Measurements from ENCODE around the gene ZFP1.

DNA sequence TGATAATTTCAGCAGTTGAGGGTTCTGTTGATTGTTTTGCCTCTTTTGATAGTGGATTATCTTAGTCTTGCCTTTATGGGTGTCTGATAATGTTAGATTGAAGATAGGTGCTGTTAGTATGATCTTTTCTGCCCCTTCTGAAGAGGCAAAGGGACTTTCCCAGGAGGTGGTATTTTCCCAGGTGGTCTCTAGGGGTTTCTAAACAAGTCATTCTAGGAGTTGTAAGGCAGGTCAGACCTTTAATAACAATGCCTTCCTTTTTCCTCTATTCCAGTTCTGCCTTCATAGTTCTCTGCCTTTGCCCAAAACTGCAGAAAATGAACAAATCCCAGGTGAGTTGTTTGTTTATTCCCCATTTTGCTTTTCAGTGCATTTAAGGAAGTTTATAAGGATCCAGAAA, 4.3 kb downstream of the ZFP1 start:
- TF ChIP-seq, protein P1, sequence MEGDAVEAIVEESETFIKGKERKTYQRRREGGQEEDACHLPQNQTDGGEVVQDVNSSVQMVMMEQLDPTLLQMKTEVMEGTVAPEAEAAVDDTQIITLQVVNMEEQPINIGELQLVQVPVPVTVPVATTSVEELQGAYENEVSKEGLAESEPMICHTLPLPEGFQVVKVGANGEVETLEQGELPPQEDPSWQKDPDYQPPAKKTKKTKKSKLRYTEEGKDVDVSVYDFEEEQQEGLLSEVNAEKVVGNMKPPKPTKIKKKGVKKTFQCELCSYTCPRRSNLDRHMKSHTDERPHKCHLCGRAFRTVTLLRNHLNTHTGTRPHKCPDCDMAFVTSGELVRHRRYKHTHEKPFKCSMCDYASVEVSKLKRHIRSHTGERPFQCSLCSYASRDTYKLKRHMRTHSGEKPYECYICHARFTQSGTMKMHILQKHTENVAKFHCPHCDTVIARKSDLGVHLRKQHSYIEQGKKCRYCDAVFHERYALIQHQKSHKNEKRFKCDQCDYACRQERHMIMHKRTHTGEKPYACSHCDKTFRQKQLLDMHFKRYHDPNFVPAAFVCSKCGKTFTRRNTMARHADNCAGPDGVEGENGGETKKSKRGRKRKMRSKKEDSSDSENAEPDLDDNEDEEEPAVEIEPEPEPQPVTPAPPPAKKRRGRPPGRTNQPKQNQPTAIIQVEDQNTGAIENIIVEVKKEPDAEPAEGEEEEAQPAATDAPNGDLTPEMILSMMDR (IDR thresholded peaks at IDR 0.05 in 2 of 3, conservative IDR thresholded peaks at IDR 0.05 in 1 of 3; ENCODE audit: insufficient read depth in 2 of 3, low read depth in 1 of 3, low read length in 3 of 3): no peak
- TF ChIP-seq FIP1L1 (IDR thresholded peaks at IDR 0.05; ENCODE audit: low read depth, low read length, poor library complexity, severe bottlenecking) (no peak), CREM (IDR thresholded peaks at IDR 0.05; ENCODE audit: low read depth) (no peak), SIX5 (IDR thresholded peaks at IDR 0.05; ENCODE audit: borderline replicate concordance in 1 of 2, insufficient read depth in 1 of 2, low read depth in 1 of 2, low read length in 2 of 2) (no peak), DNMT1 (IDR thresholded peaks at IDR 0.05) (no peak), BDP1 (IDR thresholded peaks at IDR 0.05; ENCODE audit: insufficient read depth, insufficient read length) (no peak), POLR2A (conservative IDR thresholded peaks at IDR 0.05) (no peak)
- TF ChIP-seq, protein P2, sequence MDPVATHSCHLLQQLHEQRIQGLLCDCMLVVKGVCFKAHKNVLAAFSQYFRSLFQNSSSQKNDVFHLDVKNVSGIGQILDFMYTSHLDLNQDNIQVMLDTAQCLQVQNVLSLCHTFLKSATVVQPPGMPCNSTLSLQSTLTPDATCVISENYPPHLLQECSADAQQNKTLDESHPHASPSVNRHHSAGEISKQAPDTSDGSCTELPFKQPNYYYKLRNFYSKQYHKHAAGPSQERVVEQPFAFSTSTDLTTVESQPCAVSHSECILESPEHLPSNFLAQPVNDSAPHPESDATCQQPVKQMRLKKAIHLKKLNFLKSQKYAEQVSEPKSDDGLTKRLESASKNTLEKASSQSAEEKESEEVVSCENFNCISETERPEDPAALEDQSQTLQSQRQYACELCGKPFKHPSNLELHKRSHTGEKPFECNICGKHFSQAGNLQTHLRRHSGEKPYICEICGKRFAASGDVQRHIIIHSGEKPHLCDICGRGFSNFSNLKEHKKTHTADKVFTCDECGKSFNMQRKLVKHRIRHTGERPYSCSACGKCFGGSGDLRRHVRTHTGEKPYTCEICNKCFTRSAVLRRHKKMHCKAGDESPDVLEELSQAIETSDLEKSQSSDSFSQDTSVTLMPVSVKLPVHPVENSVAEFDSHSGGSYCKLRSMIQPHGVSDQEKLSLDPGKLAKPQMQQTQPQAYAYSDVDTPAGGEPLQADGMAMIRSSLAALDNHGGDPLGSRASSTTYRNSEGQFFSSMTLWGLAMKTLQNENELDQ (CRISPR knock-in tag; IDR thresholded peaks at IDR 0.05; ENCODE audit: borderline replicate concordance): no peak

Data from K562 (cell line).